WERI-Rb-1 (cell line): Measurements from ENCODE around the gene ETS2.

Experiments used
- DNase-seq: peaks from one replicate; pipeline ENCODE4 v3.0.0-alpha.2; 2020
- H3K27ac ChIP-seq: fragments of 250-450 bp; sonication (Bioruptor Pico); 2 replicates; pipeline ENCODE4 v1.5.1; 2020; ENCODE audit warnings: mild to moderate bottlenecking, moderate library complexity
- H3K27me3 ChIP-seq: fragments of 250-450 bp; sonication (Bioruptor Pico); 2 replicates; pipeline ENCODE4 v1.5.1; 2021; ENCODE audit warnings: mild to moderate bottlenecking, low read depth, moderate library complexity; ENCODE audit not compliant: insufficient read depth, severe bottlenecking
- H3K36me3 ChIP-seq: fragments of 250-450 bp; sonication (Bioruptor Pico); 2 replicates; pipeline ENCODE4 v1.5.1; 2020; ENCODE audit warnings: mild to moderate bottlenecking, moderate library complexity
- H3K4me3 ChIP-seq: 2 replicates; pipeline ENCODE4 v1.5.1; 2011; ENCODE audit warnings: low read depth, mild to moderate bottlenecking, control low read depth, low read length
- H3K9me3 ChIP-seq: fragments of 250-450 bp; sonication (Bioruptor Pico); 2 replicates; pipeline ENCODE4 v1.5.1; 2021; ENCODE audit warnings: mild to moderate bottlenecking, moderate library complexity; ENCODE audit not compliant: severe bottlenecking
- CTCF ChIP-seq: IDR thresholded peaks from 2 replicates; pipeline ENCODE4 v1.5.1; 2011; ENCODE audit warnings: low read depth, mild to moderate bottlenecking, control low read depth, inconsistent platforms, low read length

The ETS2 gene

DNA sequence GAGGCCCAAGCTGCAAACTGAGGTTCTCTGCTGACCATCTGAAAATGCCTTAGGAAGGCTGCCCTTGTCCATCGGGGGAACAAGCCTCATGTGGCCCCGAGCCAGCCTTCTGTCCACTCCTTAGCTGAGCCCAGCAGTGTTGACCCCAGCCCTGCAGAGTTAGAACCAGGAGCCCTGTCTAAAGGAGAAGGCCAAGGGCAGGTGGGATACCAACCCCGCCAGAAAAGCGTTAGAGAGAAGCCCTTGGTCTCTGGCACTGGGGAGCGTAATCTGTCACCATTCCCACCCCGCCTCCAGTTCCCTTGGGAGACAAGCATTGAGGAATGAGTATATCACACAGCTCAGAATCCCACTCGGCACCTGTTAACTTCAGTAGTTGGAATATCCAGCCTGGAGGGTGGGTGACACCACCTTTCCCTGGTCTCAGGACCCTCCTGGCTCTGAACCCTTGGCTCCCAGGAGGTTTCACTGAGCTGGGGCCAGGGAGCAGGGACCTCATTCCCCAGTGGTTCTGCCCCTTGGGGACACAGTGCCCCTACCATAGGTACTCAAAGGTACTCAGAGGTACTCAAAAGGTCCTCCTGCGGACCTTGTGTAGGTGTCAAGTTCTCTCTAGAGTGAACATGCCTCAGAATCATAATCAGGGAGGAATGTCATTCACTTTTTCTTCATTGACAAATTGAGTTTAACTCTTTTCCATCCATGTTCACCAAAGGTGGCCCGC is 16.4 kb downstream of the ETS2 start:
- DNase-seq: no peak
- no peak overlapping the region for H3K27ac ChIP-seq
- H3K4me3 ChIP-seq: no peak overlapping the region
- peaks cover 67% of the 10 kb centered on the region for H3K36me3 ChIP-seq
- no peaks in the 10 kb centered on the region for H3K9me3 ChIP-seq
- no peak for TF ChIP-seq CTCF
- H3K27me3 ChIP-seq: no peaks in the 10 kb centered on the region

DNA sequence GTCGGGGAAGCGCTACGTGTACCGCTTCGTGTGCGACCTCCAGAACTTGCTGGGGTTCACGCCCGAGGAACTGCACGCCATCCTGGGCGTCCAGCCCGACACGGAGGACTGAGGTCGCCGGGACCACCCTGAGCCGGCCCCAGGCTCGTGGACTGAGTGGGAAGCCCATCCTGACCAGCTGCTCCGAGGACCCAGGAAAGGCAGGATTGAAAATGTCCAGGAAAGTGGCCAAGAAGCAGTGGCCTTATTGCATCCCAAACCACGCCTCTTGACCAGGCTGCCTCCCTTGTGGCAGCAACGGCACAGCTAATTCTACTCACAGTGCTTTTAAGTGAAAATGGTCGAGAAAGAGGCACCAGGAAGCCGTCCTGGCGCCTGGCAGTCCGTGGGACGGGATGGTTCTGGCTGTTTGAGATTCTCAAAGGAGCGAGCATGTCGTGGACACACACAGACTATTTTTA is 17.1 kb downstream of the ETS2 start:
- H3K36me3 ChIP-seq: peaks cover 62% of the 10 kb centered on the region
- DNase-seq: no peak

DNA sequence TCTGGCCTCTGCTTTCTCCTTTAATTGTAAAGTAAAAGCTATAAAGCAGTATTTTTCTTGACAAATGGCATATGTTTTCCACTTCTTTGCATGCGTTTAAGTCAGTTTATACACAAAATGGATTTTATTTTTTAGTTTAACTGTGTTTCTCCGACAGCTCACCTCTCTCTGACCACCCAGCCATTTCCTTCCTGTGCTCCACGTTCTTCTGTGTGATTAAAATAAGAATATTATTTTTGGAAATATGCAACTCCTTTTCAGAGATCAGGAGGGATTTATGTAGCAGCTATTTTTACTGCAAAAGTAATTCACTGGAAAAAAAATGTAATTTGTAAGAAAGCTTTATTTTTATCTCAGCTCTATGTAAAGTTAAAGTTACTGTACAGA is 18.0 kb downstream of the ETS2 start:
- no peak for DNase-seq
- no peak overlapping the region for H3K4me3 ChIP-seq

More for the DNA sequence above, 17.1 kb downstream of the ETS2 start:
- Histone ChIP-seq H3K9me3 (no peaks in the 10 kb centered on the region), H3K27ac (no peak overlapping the region), H3K4me3 (no peak overlapping the region), H3K27me3 (no peaks in the 10 kb centered on the region)
- TF ChIP-seq CTCF: no peak

DNA sequence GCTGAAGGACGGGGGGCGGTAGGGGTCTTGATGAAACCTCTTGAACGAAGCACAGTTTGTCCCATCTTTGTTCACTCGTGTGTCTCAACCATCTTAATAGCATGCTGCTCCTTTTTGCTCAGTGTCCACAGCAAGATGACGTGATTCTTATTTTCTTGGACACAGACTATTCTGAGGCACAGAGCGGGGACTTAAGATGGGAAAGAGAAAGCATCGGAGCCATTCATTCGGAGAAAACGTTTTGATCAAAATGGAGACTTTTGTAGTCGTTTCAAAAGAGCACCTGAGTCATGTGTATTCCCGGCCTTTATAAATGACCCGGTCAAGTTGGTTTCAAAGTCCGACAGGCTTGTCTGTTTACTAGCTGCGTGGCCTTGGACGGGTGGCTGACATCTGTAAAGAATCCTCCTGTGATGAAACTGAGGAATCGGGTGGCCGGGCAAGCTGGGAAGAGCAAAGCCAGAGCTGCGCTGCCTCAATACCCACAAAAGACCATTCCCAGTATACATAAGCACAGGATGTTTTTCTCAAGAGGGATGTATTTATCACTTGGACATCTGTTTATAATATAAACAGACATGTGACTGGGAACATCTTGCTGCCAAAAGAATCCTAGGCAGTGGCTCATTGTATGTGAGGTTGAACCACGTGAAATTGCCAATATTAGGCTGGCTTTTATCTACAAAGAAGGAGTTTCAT is 18.5 kb downstream of the ETS2 start:
- Histone ChIP-seq H3K27ac (no peak overlapping the region), H3K9me3 (no peaks in the 10 kb centered on the region), H3K4me3 (no peak overlapping the region), H3K27me3 (no peaks in the 10 kb centered on the region), H3K36me3 (peaks cover 47% of the 10 kb centered on the region)
- TF ChIP-seq CTCF: no peak
- DNase-seq: no peak

More for the DNA sequence above, 18.0 kb downstream of the ETS2 start:
- TF ChIP-seq CTCF: no peak
- Histone ChIP-seq H3K27ac (no peak overlapping the region), H3K27me3 (no peaks in the 10 kb centered on the region), H3K36me3 (peaks cover 53% of the 10 kb centered on the region), H3K9me3 (no peaks in the 10 kb centered on the region)

- Histone ChIP-seq H3K27me3 (no peaks in the 10 kb centered on the region), H3K36me3 (peaks cover 37% of the 10 kb centered on the region), H3K9me3 (no peaks in the 10 kb centered on the region), H3K27ac (no peak overlapping the region), H3K4me3 (no peak overlapping the region)
- no peak for TF ChIP-seq CTCF
- DNase-seq: no peak
These were observed 19.5 kb downstream of the ETS2 start for GRCh38 chr21:38825269-38825668.
